Caki2 (cell line): ENCODE measurements around the gene TMEM115. TPM values are rescaled to one million over a fixed set of nuclear protein-coding genes. Genes with fewer than 3 reads are reported as not detected.

Experiments
- DNase-seq: peaks from one replicate; pipeline ENCODE4 v3.0.0-alpha.2; 2015; ENCODE audit warnings: low read depth
- in situ Hi-C: cut with HindIII; loops from 2 replicates; pipeline ENCODE4 v1.10.0; 2016; ENCODE audit warnings: low sequenced_read_pairs, low pct_unique_long_range_greater_than_20kb, mixed read lengths
- total RNA-seq: library from RNA; depleted of rRNA; stranded (reverse); fragments of >200 nt; shearing (Covaris generic); gene quantifications from 2 replicates; pipeline ENCODE4 v1.2.3, GENCODE V29; 2014; ENCODE audit warnings: low replicate concordance

The TMEM115 gene
- total RNA-seq, 1 experiment from 2014 or later: 59.0 TPM

GRCh38 chr3:50357481-50357880, 1.8 kb downstream of the TMEM115 start:
- in situ Hi-C loops: no loop called here
- no peak for DNase-seq

- DNase-seq: peak; percentile 14
- in situ Hi-C loops: no loop called here
These were observed 2.8 kb downstream of the TMEM115 start for GRCh38 chr3:50356553-50356952.

DNA sequence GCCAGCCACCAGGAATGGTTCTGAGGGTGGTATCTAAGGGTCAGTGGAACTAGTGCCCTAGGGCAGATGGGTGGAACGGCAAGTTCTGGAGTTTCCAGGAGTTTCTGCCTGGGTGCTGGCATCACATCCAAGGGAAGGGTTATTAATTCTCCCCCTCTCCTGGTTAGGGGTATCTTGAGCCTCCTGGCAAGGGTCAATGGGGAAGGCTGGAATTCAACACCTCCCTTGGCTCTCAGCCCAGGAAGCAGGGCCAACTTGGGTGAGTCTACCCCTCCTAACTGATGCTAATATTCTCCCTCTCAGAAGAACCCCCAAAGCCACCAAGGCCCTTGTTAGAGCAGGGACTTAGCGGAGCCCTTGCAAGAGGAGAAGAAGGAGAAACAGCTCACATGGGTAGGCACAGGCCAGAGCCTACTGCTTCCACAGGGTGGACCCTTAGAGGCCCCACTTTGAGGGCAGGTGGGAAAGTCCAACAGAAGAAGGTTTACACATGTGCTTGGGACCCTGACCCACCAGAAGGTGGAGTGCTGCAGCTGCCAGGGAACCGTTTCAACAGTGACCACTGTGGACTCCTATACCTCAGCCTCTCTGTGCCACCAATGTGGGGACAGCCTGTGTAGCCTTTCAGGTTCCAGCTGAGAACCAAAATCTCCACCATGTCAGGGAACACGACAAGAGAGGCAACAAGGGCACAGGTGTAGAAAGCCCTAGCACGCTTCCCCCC, 3.3 kb downstream of the TMEM115 start:
- in situ Hi-C loops: no loop called here
- DNase-seq: no peak

GRCh38 chr3:50354850-50355249, 4.5 kb downstream of the TMEM115 start:
- in situ Hi-C loops: no loop called here
- DNase-seq: no peak

DNA sequence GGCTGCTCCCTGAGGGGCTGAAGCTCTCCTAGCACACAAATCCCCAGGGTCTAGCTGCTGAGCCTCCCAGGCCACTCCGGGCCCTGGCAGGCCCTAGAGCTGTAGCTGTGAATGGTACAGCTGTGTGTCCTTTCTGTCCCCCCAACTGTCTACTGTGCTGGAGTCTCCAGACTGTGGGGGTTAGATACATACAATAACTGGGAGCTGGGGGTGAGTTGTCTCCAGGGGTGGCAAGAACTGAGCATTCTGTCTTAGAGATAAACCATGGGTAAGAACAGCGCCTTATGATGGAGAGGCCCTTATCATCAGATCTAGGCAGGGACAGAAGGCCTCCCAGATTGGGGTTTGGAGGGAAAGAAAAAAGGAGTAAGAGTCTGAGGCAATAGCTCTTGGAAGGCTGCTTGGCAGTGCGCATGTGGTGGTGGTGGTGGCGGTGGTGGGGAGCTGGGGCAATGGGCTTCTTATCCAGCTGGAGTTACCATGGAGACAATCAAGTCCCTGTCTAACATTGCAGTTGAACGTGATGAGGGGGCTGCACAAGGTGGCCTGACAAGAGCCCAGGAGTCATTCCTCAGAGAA, 5.0 kb downstream of the TMEM115 start:
- no peak for DNase-seq
- in situ Hi-C loops: no loop called here

- in situ Hi-C loops: no loop called here
- no peak for DNase-seq
These were observed 5.9 kb downstream of the TMEM115 start for GRCh38 chr3:50353245-50354004.

- in situ Hi-C loops: no loop called here
- peak; percentile 77 for DNase-seq
These were observed 6.5 kb downstream of the TMEM115 start for GRCh38 chr3:50352781-50353180.

DNA sequence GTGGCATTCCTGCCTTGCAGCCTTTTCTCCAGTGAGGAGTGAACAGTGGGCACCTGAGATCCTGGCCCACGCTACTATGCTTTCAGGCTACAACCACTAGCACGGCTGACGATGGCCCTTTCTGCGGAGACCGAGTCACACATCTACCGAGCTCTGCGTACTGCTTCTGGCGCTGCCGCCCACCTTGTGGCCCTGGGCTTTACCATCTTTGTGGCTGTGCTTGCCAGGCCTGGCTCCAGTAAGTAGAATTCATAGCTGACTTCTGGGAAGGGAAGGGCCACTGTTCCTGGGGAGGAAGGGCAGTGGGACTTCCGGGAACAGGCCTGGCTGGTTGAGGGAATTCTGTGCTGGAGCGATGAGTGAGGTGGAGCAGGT, 8.0 kb downstream of the TMEM115 start:
- DNase-seq: peak; percentile 7

GRCh38 chr3:50350527-50351322, 8.6 kb downstream of the TMEM115 start, which contains the start of the genes CYB561D2 and NPRL2:
Gene CYB561D2, plus strand, starts transcription at chr3:50350862. Its CDS starts 572 bp downstream, at chr3:50351434.
Gene NPRL2, minus strand, starts transcription at chr3:50350775. Its CDS starts 123 bp downstream, at chr3:50350652.
- DNase-seq: peak; percentile 91
- in situ Hi-C loops: no loop called here

More for the DNA sequence above, 8.0 kb downstream of the TMEM115 start:
- in situ Hi-C loops: no loop called here

GRCh38 chr3:50350213-50350526, 9.2 kb downstream of the TMEM115 start:
- in situ Hi-C loops: no loop called here
- no peak for DNase-seq

GRCh38 chr3:50347187-50347813, 12.0 kb downstream of the TMEM115 start:
- DNase-seq: peak; percentile 76
- in situ Hi-C loops: no loop called here

DNA sequence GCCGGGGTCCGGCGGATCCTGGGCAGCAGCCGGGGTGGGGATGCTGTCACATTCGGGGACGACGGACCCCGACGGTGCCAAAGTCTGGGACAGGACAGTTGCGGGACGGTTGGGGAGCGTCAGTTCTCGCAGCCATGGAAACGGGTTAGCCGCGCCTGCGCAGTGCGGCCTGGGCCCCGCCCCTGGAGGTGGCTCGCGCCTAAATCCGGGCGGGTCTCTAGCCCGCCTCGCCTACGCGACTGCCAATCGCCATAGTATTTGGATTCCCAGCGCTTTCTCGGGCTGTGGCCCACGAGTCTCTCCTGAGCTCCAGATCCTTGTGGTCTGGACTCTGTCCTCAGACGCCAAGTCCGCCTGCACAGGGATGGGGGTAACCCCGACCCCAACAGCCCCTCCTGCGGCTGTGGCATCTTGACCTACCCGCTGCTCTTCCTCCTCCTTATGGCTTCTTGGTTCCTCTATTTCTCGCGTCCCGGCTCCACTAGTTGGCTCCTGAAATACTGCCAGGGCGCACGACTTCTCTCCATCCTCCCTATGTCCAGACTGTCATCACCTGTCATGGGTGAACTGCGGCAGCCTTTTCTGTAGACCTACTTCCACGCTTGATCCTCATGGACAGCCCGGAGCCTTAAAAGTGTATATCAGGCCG, 13.6 kb downstream of the TMEM115 start, which contains the start of gene ZMYND10:
Gene ZMYND10 (minus strand): TSS at position 147 of the 649 bp plus-strand sequence. CDS start 153 bp downstream, outside the sequence.
- in situ Hi-C loops: no loop called here
- DNase-seq: no peak

GRCh38 chr3:50345008-50345407, 14.3 kb downstream of the TMEM115 start:
- DNase-seq: no peak
- in situ Hi-C loops: no loop called here

- DNase-seq: no peak
- in situ Hi-C loops: no loop called here
These were observed 16.3 kb downstream of the TMEM115 start for GRCh38 chr3:50342813-50343633.

GRCh38 chr3:50341996-50342650, 17.2 kb downstream of the TMEM115 start:
- DNase-seq: no peak
- in situ Hi-C loops: no loop called here

- in situ Hi-C loops: no loop called here
- no peak for DNase-seq
These were observed 17.8 kb downstream of the TMEM115 start for GRCh38 chr3:50341537-50341936.
